Cardiac muscle cell (in vitro differentiated cells and primary cell): ENCODE results near the gene ADCYAP1R1. TPM values are rescaled to one million over a fixed set of nuclear protein-coding genes. Genes with fewer than 3 reads are reported as not detected.

Experiments
- DNase-seq, 2 donors: peaks; one replicate each; pipeline versions ENCODE4 v3.0.0 to v3.0.0-alpha.2; 2010 to 2017; ENCODE audit warnings: low read depth in 1 of 2, low spot score in 1 of 2
- H3K27ac ChIP-seq: fragments of 200-600 bp; sonication (generic); 2 replicates; pipeline ENCODE4 v1.5.1; 2016
- H3K27me3 ChIP-seq: fragments of 200-600 bp; sonication (generic); 2 replicates; pipeline ENCODE4 v1.6.0; 2016; ENCODE audit warnings: control low read depth
- H3K36me3 ChIP-seq: fragments of 200-600 bp; sonication (generic); 2 replicates; pipeline ENCODE4 v1.5.1; 2016; ENCODE audit warnings: control low read depth
- H3K4me1 ChIP-seq: fragments of 200-600 bp; sonication (generic); 2 replicates; pipeline ENCODE4 v1.8.1; 2017; ENCODE audit warnings: low read depth, mild to moderate bottlenecking, mixed run types
- H3K4me3 ChIP-seq: fragments of 200-600 bp; sonication (generic); 2 replicates; pipeline ENCODE4 v1.5.1; 2016; ENCODE audit warnings: mild to moderate bottlenecking
- H3K9me3 ChIP-seq: fragments of 200-600 bp; sonication (generic); 2 replicates; pipeline ENCODE4 v1.5.1; 2017; ENCODE audit warnings: low read depth, mild to moderate bottlenecking, control low read depth
- polyA plus RNA-seq: library from polyadenylated mRNA; unstranded; fragments of >200 nt; fragmentation: Nextera tagmentation; extraction: Ambion mirVana; gene quantifications from 2 replicates; pipeline ENCODE4 v1.2.1, GENCODE V29; 2016
- total RNA-seq: library from RNA; depleted of rRNA; stranded (reverse); fragments of >200 nt; gene quantifications from 2 replicates; pipeline ENCODE4 v1.2.3, GENCODE V29; 2016
- TF ChIP-seq, protein P1 (sequence below): IDR thresholded peaks from 2 replicates; pipeline ENCODE4 v1.5.1; 2012; ENCODE audit warnings: low read depth, mild to moderate bottlenecking, low read length

ADCYAP1R1 gene
- total and polyA plus RNA-seq, 2 experiments from 2014 or later: 0.49 to 4.5 TPM

DNA sequence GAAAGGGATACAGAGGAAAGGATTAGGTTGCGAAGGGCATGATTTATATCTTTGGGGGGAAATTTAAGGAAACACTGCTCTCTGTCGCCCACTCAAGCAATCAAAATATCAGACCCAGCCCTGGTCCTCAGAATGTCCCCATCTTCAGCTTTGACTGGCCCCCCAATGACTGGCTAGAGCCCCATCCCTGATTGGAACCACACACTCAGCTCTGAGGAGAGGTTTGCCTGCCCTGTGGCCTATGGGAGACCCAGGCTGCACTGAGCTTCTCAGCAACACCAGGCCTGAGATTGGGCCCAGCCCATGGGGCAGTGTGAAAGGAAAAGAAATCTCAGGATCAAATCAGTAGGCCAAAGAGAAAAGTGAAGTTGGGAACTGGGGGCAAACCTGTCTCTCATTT, 69.5 kb downstream of the ADCYAP1R1 start:
- Histone ChIP-seq H3K9me3 (no peaks in the 10 kb centered on the region), H3K27ac (no peak overlapping the region), H3K4me3 (no peak overlapping the region), H3K27me3 (no peaks in the 10 kb centered on the region), H3K4me1 (no peaks in the 10 kb centered on the region), H3K36me3 (no peaks in the 10 kb centered on the region)
- no peak for DNase-seq
- TF ChIP-seq, protein P1, sequence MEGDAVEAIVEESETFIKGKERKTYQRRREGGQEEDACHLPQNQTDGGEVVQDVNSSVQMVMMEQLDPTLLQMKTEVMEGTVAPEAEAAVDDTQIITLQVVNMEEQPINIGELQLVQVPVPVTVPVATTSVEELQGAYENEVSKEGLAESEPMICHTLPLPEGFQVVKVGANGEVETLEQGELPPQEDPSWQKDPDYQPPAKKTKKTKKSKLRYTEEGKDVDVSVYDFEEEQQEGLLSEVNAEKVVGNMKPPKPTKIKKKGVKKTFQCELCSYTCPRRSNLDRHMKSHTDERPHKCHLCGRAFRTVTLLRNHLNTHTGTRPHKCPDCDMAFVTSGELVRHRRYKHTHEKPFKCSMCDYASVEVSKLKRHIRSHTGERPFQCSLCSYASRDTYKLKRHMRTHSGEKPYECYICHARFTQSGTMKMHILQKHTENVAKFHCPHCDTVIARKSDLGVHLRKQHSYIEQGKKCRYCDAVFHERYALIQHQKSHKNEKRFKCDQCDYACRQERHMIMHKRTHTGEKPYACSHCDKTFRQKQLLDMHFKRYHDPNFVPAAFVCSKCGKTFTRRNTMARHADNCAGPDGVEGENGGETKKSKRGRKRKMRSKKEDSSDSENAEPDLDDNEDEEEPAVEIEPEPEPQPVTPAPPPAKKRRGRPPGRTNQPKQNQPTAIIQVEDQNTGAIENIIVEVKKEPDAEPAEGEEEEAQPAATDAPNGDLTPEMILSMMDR: no peak

DNA sequence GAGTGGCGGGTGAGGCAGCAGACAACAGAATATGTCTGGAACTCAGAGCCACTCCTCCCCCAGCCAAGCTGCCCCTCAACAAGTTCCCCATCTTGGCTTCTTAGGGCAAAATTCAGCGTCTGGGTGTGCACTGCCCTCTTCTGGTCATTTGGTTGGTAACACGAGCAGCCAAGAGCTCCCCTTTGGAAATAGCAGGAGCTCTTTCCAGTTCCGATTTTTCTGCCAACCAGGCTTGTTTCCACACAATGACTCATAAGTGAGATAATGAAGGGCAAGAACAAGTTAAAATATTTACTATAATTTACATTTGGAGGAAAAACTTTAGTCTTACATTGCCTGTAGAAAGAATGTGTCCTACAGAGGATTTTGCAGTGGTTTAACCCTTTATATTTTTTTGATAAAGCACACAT, 70.5 kb downstream of the ADCYAP1R1 start:
- Histone ChIP-seq H3K27ac (no peak overlapping the region), H3K27me3 (no peaks in the 10 kb centered on the region), H3K9me3 (no peaks in the 10 kb centered on the region), H3K36me3 (no peaks in the 10 kb centered on the region), H3K4me1 (no peaks in the 10 kb centered on the region), H3K4me3 (no peak overlapping the region)
- peak; percentile 75 to 95 for DNase-seq
- TF ChIP-seq, protein P1: peak; percentile 81

DNA sequence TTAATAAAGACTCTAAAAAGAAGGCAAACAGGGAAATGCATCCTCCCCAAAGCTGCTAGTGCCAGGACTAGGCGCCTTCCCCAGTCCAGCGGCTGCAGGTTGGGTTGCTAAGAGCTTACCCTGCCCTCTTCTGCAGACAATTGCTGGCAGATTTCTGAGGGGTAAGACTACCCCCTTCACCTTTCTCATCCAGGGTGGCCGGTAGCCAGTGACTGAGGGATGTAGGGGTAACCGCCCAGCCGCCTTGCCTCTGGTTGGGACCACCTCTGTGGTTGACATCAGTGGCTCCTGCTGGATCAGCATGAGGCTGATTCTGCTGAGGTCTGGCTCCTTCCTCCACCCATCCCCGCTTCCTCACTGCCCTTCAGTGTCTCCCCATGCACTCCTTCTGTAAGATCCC, 71.2 kb downstream of the ADCYAP1R1 start:
- TF ChIP-seq, protein P1: no peak
- H3K27ac ChIP-seq: no peak overlapping the region
- no peaks in the 10 kb centered on the region for H3K27me3 ChIP-seq
- no peak overlapping the region for H3K4me3 ChIP-seq
- H3K4me1 ChIP-seq: no peaks in the 10 kb centered on the region
- no peak for DNase-seq
- no peaks in the 10 kb centered on the region for H3K9me3 ChIP-seq
- no peaks in the 10 kb centered on the region for H3K36me3 ChIP-seq

DNA sequence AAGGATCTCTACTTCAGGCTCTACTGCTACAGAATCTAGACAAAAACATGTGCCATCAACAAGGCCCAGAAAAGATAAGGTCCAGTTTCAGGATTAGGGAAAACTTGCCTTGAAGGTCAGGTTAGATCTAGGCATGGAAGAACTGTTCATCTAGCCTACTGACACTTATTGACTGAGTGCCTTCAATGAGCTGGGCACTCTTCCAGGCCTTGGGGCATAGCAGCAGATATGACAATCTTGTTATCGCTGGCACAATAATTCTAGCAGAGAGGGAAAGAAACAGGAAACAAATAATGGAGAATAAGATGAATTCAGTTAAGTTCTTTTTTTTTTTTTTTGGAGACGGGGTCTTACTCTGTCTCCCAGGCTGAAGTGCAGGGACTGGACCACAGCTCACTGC, 71.6 kb downstream of the ADCYAP1R1 start:
- no peaks in the 10 kb centered on the region for H3K36me3 ChIP-seq
- H3K4me1 ChIP-seq: no peaks in the 10 kb centered on the region
- no peaks in the 10 kb centered on the region for H3K9me3 ChIP-seq
- TF ChIP-seq, protein P1: no peak
- H3K27me3 ChIP-seq: no peaks in the 10 kb centered on the region
- DNase-seq: no peak
- H3K4me3 ChIP-seq: no peak overlapping the region
- H3K27ac ChIP-seq: no peak overlapping the region

DNA sequence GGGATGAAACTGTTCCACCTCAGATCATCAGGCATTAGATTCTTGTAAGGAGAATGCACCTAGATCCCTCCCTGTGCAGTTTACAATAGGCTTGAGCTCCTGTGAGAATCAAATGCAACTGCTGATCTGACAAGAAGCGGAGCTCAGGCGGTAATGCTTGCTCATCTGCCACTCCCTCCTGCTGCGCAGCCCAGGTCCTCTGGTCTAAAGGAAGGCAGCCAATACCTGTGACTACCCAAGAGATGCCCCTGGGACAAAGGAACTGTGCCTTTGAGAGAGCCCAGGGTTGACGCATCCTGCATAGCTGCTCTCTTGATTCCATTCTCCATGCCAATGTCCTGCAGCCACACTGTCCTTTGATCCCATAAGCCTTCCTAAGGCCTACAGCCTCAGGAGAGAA, 73.1 kb downstream of the ADCYAP1R1 start:
- Histone ChIP-seq H3K4me1 (no peaks in the 10 kb centered on the region), H3K4me3 (no peak overlapping the region), H3K27ac (no peak overlapping the region), H3K27me3 (no peaks in the 10 kb centered on the region), H3K9me3 (no peaks in the 10 kb centered on the region), H3K36me3 (no peaks in the 10 kb centered on the region)
- no peak for DNase-seq
- TF ChIP-seq, protein P1: no peak

DNA sequence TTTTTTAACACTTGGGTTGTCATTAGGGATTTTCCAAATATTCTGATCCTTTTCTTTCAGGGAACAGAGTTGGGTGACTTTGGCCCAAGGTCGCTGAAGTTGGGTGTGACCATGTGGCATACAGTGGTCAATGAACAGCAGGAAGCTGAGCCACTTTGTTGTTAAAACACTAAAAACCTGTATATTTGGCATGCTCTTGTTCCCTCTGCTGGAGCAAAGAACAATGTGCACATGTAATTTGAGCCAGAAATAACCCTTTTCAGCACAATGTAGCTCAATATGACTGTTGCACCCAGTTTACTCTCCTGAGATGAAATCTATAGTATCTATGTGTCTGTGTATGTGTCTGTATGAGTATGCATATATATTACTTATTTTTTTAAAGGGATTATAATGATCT, 74.9 kb downstream of the ADCYAP1R1 start:
- H3K36me3 ChIP-seq: no peaks in the 10 kb centered on the region
- H3K27me3 ChIP-seq: no peaks in the 10 kb centered on the region
- no peaks in the 10 kb centered on the region for H3K4me1 ChIP-seq
- H3K27ac ChIP-seq: no peak overlapping the region
- TF ChIP-seq, protein P1: peak; percentile 46
- no peaks in the 10 kb centered on the region for H3K9me3 ChIP-seq
- H3K4me3 ChIP-seq: no peak overlapping the region
- peak in 1 of 2 donors; percentile 37 for DNase-seq
